SK-N-SH (cell line): ENCODE measurements around the gene OR13C5. TPM values are rescaled to one million over a fixed set of nuclear protein-coding genes. Genes with fewer than 3 reads are reported as not detected.

Source experiments
- CTCF ChIA-PET: fragments of 300-600, 350-600 bp; formaldehyde crosslinking; extraction: SDS; loops from one replicate; lab custom pipeline; 2021; lab: Yijun Ruan, JAX
- POLR2A ChIA-PET: fragments of 350-600 bp; sonication (Branson Sonifier 250); formaldehyde crosslinking; extraction: SDS; loops from one replicate; lab custom pipeline; 2020; ENCODE audit warnings: antibody characterized with exemption, inconsistent platforms; lab: Yijun Ruan, JAX
- DNase-seq: peaks from one replicate; pipeline ENCODE4 v3.0.0; 2012
- H2AFZ ChIP-seq: fragments of 200-600 bp; sonication (generic); 2 replicates; pipeline ENCODE4 v1.8.1; 2016; ENCODE audit warnings: antibody characterized with exemption, mild to moderate bottlenecking, low read depth
- H3F3A ChIP-seq: fragments of 200-600 bp; sonication (generic); replicated peaks from 2 replicates; pipeline ENCODE3; 2016; ENCODE audit warnings: antibody characterized with exemption, mild to moderate bottlenecking; ENCODE audit not compliant: insufficient read depth
- H3K27ac ChIP-seq, 2 experiments: fragments of 200-500 bp in 1 of 2; fragments of 200-600 bp in 1 of 2; sonication (Bioruptor generic) in 1 of 2; sonication (generic), shearing (Covaris generic) in 1 of 2; 2 replicates each; pipeline versions ENCODE4 v1.5.1 to v1.6.1; 2014 to 2016; ENCODE audit warnings: low read depth in 2 of 2, inconsistent platforms in 1 of 2, low read length in 1 of 2, mild to moderate bottlenecking in 1 of 2, mixed read lengths in 1 of 2
- H3K27me3 ChIP-seq: fragments of 200-600 bp; sonication (generic), shearing (Covaris generic); 2 replicates; pipeline ENCODE4 v1.6.1; 2016; ENCODE audit warnings: mixed run types; ENCODE audit not compliant: insufficient read depth
- H3K36me3 ChIP-seq, 2 experiments: fragments of 200-500 bp in 1 of 2; fragments of 200-600 bp in 1 of 2; sonication (Bioruptor generic) in 1 of 2; sonication (generic) in 1 of 2; replicated peaks in 1 of 2; 2 replicates each; pipeline versions ENCODE3 to v1.5.1; 2014 to 2016; ENCODE audit warnings: low read length in 1 of 2, mild to moderate bottlenecking in 1 of 2; ENCODE audit not compliant: insufficient read depth in 2 of 2, control insufficient read depth in 1 of 2
- H3K4me1 ChIP-seq, 2 experiments: fragments of 200-500 bp in 1 of 2; fragments of 200-600 bp in 1 of 2; sonication (Bioruptor generic) in 1 of 2; sonication (generic), shearing (Covaris generic) in 1 of 2; 2 replicates each; pipeline versions ENCODE4 v1.5.1 to v1.6.1; 2014 to 2016; ENCODE audit warnings: low read depth in 1 of 2, low read length in 1 of 2, mixed run types in 1 of 2; ENCODE audit not compliant: insufficient read depth in 2 of 2, control insufficient read depth in 1 of 2
- H3K4me2 ChIP-seq: fragments of 200-600 bp; sonication (generic), shearing (Covaris generic); 2 replicates; pipeline ENCODE4 v1.6.1; 2017; ENCODE audit warnings: mixed run types
- H3K4me3 ChIP-seq, 2 experiments: fragments of 200-500 bp in 1 of 2; fragments of 200-600 bp in 1 of 2; sonication (Bioruptor generic) in 1 of 2; sonication (generic), shearing (Covaris generic) in 1 of 2; 2 replicates each; pipeline versions ENCODE4 v1.5.1 to v1.8.1; 2014 to 2016; ENCODE audit warnings: low read depth in 2 of 2, inconsistent platforms in 1 of 2, low read length in 1 of 2, mild to moderate bottlenecking in 1 of 2, mixed read lengths in 1 of 2, moderate library complexity in 1 of 2
- H3K79me2 ChIP-seq: fragments of 200-600 bp; sonication (generic); 2 replicates; pipeline ENCODE4 v1.8.1; 2017; ENCODE audit warnings: mild to moderate bottlenecking; ENCODE audit not compliant: insufficient read depth
- H3K9ac ChIP-seq: fragments of 200-600 bp; sonication (generic); 2 replicates; pipeline ENCODE4 v1.6.1; 2017; ENCODE audit warnings: mixed run types
- H3K9me2 ChIP-seq: fragments of 200-600 bp; sonication (generic); 2 replicates; pipeline ENCODE4 v1.6.1; 2017; ENCODE audit warnings: mixed run types
- H3K9me3 ChIP-seq: fragments of 200-600 bp; sonication (generic); 2 replicates; pipeline ENCODE4 v1.6.1; 2017; ENCODE audit warnings: mixed run types, mild to moderate bottlenecking, moderate library complexity
- H4K20me1 ChIP-seq: fragments of 200-600 bp; sonication (generic); 2 replicates; pipeline ENCODE4 v1.6.1; 2017; ENCODE audit warnings: mild to moderate bottlenecking, mixed run types; ENCODE audit not compliant: insufficient read depth
- CTCF ChIP-seq: fragments of 200-600 bp; sonication (generic); IDR thresholded peaks from 2 replicates; pipeline ENCODE4 v1.6.1; 2017; ENCODE audit warnings: antibody characterized with exemption, mild to moderate bottlenecking, moderate library complexity
- EP300 ChIP-seq, 2 experiments: IDR thresholded peaks; 2 replicates each; pipeline versions ENCODE4 v1.4.0 to v1.6.1; 2012; ENCODE audit warnings: borderline replicate concordance in 1 of 2, low read depth in 1 of 2, low read length in 1 of 2
- FOSL2 ChIP-seq: IDR thresholded peaks from 2 replicates; pipeline ENCODE4 v1.4.0; 2012; ENCODE audit warnings: low read depth, mild to moderate bottlenecking, moderate library complexity, borderline replicate concordance
- FOXM1 ChIP-seq: IDR thresholded peaks from 2 replicates; pipeline ENCODE4 v1.4.0; 2012; ENCODE audit warnings: low read depth, mild to moderate bottlenecking
- GATA2 ChIP-seq: sonication (generic); formaldehyde crosslinking; IDR thresholded peaks from 2 replicates; pipeline ENCODE4 v1.5.0; 2020; ENCODE audit warnings: mild to moderate bottlenecking, missing genetic modification reagents
- NRF1 ChIP-seq: IDR thresholded peaks from 2 replicates; pipeline ENCODE4 v1.6.1; 2012; ENCODE audit warnings: low read depth, mild to moderate bottlenecking, low read length
- PBX3 ChIP-seq: IDR thresholded peaks from 2 replicates; pipeline ENCODE4; 2012
- RCOR1 ChIP-seq: fragments of 150-350 bp; IDR thresholded peaks from 2 replicates; pipeline ENCODE4 v1.6.1; 2017; ENCODE audit warnings: antibody characterized with exemption, low read length
- RXRA ChIP-seq: IDR thresholded peaks from 2 replicates; pipeline ENCODE4 v1.4.0; 2012; ENCODE audit warnings: low read depth, mild to moderate bottlenecking, borderline replicate concordance
- SMC3 ChIP-seq: IDR thresholded peaks from 2 replicates; pipeline ENCODE4 v1.6.1; 2012; ENCODE audit warnings: low read depth, low read length, improper control_type of control experiment
- TAF1 ChIP-seq: IDR thresholded peaks from 2 replicates; pipeline ENCODE4 v1.6.1; 2012; ENCODE audit warnings: low read depth, mild to moderate bottlenecking, low read length, moderate library complexity, borderline replicate concordance
- YY1 ChIP-seq: IDR thresholded peaks from 2 replicates; pipeline ENCODE4 v1.4.0; 2012; ENCODE audit warnings: low read depth, mild to moderate bottlenecking
- WGBS: methylation state at CpG from one replicate; pipeline ENCODE4 v1.1.6; 2017; ENCODE audit warnings: low lambda C conversion rate; 5-methylcytosine and 5-hydroxymethylcytosine counted together
- polyA plus RNA-seq, 3 experiments: library from polyadenylated mRNA; depleted of rRNA; stranded (reverse); fragments of >200 nt; gene quantifications; 2 replicates each; pipeline ENCODE4 v1.2.3, GENCODE V29; 2012
- TF ChIP-seq, protein P1 (sequence below): IDR thresholded peaks from 2 replicates; pipeline ENCODE4 v1.6.1; 2012; ENCODE audit warnings: mild to moderate bottlenecking, low read depth, low read length, moderate library complexity
- TF ChIP-seq, protein P2 (sequence below): IDR thresholded peaks from 2 replicates; pipeline ENCODE4 v1.4.0; 2012; ENCODE audit warnings: low read depth

Gene OR13C5
- polyA plus RNA-seq, 1 of the 3 experiments (the other 2 are of a cell fraction) = not detected

- no peak overlapping the region for H3K4me2 ChIP-seq
- POLR2A ChIA-PET = no interaction called here
Observed at GRCh38 chr9:104572612-104573011, 26.6 kb downstream of the OR13C5 start.

DNA sequence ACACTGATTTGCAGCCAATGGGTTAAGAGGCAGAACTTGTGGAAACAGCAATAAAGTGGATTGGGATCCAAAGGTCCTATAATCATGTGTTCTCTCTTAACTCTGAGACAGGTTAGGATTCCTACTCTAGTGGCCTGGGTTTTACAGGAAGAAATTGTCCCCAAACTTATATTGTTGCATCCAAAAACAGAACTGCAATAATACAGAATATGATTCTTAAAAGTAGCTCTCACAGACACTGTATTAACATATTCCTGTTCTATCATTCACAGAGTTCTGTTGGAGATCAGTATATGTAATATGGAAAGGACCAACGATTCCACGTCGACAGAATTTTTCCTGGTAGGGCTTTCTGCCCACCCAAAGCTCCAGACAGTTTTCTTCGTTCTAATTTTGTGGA, 30.3 kb downstream of the OR13C5 start, which contains the start of gene OR13C8:
OR13C8 (plus strand) TSS at position 301 of the 400 bp plus-strand sequence; CDS start at position 301, 0 bp downstream.
- Histone ChIP-seq H3K4me3 (no peak within 1 kb of the TSS), H2AFZ (no peak within 1 kb of the TSS), H3K9me3 (no peaks in the 10 kb centered on the region; the same call in none of the 2 replicates), H3F3A (no peaks in the 10 kb centered on the region), H3K9ac (no peak within 1 kb of the TSS), H3K9me2 (no peaks in the 10 kb centered on the region), H3K27ac (no peak within 1 kb of the TSS), H3K79me2 (no peaks in the 10 kb centered on the region), H4K20me1 (no peaks in the 10 kb centered on the region), H3K27me3 (no peaks in the 10 kb centered on the region), H3K4me1 (no peaks in the 10 kb centered on the region), H3K36me3 (no peaks in the 10 kb centered on the region), H3K4me2 (no peak within 1 kb of the TSS)
- CTCF ChIA-PET = no interaction called here
- no peak for DNase-seq
- TF ChIP-seq, protein P1, sequence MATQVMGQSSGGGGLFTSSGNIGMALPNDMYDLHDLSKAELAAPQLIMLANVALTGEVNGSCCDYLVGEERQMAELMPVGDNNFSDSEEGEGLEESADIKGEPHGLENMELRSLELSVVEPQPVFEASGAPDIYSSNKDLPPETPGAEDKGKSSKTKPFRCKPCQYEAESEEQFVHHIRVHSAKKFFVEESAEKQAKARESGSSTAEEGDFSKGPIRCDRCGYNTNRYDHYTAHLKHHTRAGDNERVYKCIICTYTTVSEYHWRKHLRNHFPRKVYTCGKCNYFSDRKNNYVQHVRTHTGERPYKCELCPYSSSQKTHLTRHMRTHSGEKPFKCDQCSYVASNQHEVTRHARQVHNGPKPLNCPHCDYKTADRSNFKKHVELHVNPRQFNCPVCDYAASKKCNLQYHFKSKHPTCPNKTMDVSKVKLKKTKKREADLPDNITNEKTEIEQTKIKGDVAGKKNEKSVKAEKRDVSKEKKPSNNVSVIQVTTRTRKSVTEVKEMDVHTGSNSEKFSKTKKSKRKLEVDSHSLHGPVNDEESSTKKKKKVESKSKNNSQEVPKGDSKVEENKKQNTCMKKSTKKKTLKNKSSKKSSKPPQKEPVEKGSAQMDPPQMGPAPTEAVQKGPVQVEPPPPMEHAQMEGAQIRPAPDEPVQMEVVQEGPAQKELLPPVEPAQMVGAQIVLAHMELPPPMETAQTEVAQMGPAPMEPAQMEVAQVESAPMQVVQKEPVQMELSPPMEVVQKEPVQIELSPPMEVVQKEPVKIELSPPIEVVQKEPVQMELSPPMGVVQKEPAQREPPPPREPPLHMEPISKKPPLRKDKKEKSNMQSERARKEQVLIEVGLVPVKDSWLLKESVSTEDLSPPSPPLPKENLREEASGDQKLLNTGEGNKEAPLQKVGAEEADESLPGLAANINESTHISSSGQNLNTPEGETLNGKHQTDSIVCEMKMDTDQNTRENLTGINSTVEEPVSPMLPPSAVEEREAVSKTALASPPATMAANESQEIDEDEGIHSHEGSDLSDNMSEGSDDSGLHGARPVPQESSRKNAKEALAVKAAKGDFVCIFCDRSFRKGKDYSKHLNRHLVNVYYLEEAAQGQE = no peak
- TF ChIP-seq, protein P2, sequence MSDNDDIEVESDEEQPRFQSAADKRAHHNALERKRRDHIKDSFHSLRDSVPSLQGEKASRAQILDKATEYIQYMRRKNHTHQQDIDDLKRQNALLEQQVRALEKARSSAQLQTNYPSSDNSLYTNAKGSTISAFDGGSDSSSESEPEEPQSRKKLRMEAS = no peak
- no peak for TF ChIP-seq EP300 (IDR thresholded peaks at IDR 0.05; ENCODE audit: borderline replicate concordance in 1 of 2, low read depth in 1 of 2, low read length in 1 of 2)
- TF ChIP-seq FOXM1 = no peak
- TF ChIP-seq RCOR1 = no peak
- no peak for TF ChIP-seq YY1
- WGBS = 22% methylated on average over 4 of the region's 4 CpGs
- POLR2A ChIA-PET = no interaction called here

More at GRCh38 chr9:104572612-104573011, 26.6 kb downstream of the OR13C5 start:
- Histone ChIP-seq H3K4me1 (no peaks in the 10 kb centered on the region), H3K36me3 (no peaks in the 10 kb centered on the region), H3K9ac (no peak overlapping the region), H2AFZ (no peak overlapping the region), H3K27ac (no peak overlapping the region), H3K27me3 (no peaks in the 10 kb centered on the region), H4K20me1 (no peaks in the 10 kb centered on the region), H3K9me3 (no peaks in the 10 kb centered on the region; the same call in none of the 2 replicates), H3F3A (no peaks in the 10 kb centered on the region), H3K79me2 (no peaks in the 10 kb centered on the region), H3K4me3 (no peak overlapping the region), H3K9me2 (no peaks in the 10 kb centered on the region)
- DNase-seq = no peak
- no peak for TF ChIP-seq NRF1
- TF ChIP-seq, protein P2 = no peak
- no peak for TF ChIP-seq TAF1
- no peak for TF ChIP-seq RXRA
- no peak for TF ChIP-seq RCOR1
- no peak for TF ChIP-seq EP300 (IDR thresholded peaks at IDR 0.05; ENCODE audit: borderline replicate concordance in 1 of 2, low read depth in 1 of 2, low read length in 1 of 2)
- no peak for TF ChIP-seq GATA2
- TF ChIP-seq YY1 = no peak
- no peak for TF ChIP-seq FOXM1
- TF ChIP-seq CTCF = no peak
- TF ChIP-seq PBX3 = no peak
- TF ChIP-seq FOSL2 = no peak
- TF ChIP-seq SMC3 = no peak
- 0% methylated on average over 1 of the region's 1 CpG for WGBS
- CTCF ChIA-PET = no interaction called here
